Medulla oblongata (tissue), 1 donor: ENCODE measurements around the gene COQ7.

Experiments
- DNase-seq: peaks from one replicate; pipeline ENCODE4 v3.0.0-alpha.2; 2015; ENCODE audit errors: extremely low spot score

COQ7 gene

GRCh38 chr16:19086322-19087199 lies 19.1 kb downstream of the COQ7 start:
- DNase-seq, result peak; percentile 89

- DNase-seq, result no peak
These were observed 21.0 kb downstream of the COQ7 start for GRCh38 chr16:19088341-19088916.

- DNase-seq, result no peak
These were observed 22.1 kb downstream of the COQ7 start for GRCh38 chr16:19089410-19089955.

- no peak for DNase-seq
These were observed 23.5 kb downstream of the COQ7 start for GRCh38 chr16:19090916-19091315.

GRCh38 chr16:19092653-19093410 lies 25.4 kb downstream of the COQ7 start:
- DNase-seq, result no peak

- no peak for DNase-seq
These were observed 26.5 kb downstream of the COQ7 start for GRCh38 chr16:19093631-19094541.

- DNase-seq, result no peak
These were observed 27.3 kb downstream of the COQ7 start for GRCh38 chr16:19094542-19095365.

GRCh38 chr16:19095654-19096053 lies 28.2 kb downstream of the COQ7 start:
- no peak for DNase-seq

GRCh38 chr16:19098173-19098572 lies 30.8 kb downstream of the COQ7 start:
- DNase-seq, result no peak

- no peak for DNase-seq
These were observed 34.9 kb downstream of the COQ7 start for GRCh38 chr16:19102187-19102872.

- DNase-seq, result no peak
These were observed 37.2 kb downstream of the COQ7 start for GRCh38 chr16:19104607-19105006.

- no peak for DNase-seq
These were observed 37.7 kb downstream of the COQ7 start for GRCh38 chr16:19105131-19105530.

GRCh38 chr16:19105891-19106624 lies 38.6 kb downstream of the COQ7 start:
- DNase-seq, result peak; percentile 22

GRCh38 chr16:19106625-19107020 lies 39.2 kb downstream of the COQ7 start:
- no peak for DNase-seq

- DNase-seq, result no peak
These were observed 41.2 kb downstream of the COQ7 start for GRCh38 chr16:19108409-19109287.

- DNase-seq, result no peak
These were observed 41.9 kb downstream of the COQ7 start for GRCh38 chr16:19109288-19109664.

- DNase-seq, result no peak
These were observed 43.3 kb downstream of the COQ7 start for GRCh38 chr16:19110537-19111360.
